Cardiac fibroblast (primary cell): ENCODE data around the gene MAP3K5.

Source experiments
- DNase-seq, 2 donors: peaks; one replicate each; pipeline versions ENCODE4 v3.0.0 to v3.0.0-alpha.2; 2010; ENCODE audit warnings: low read depth in 2 of 2
- H3K4me3 ChIP-seq, 2 donors: replicated peaks in 1 of 2; 1 replicate in 1 of 2; 2 replicates in 1 of 2; pipeline ENCODE4 v1.5.1; 2011; ENCODE audit warnings: low read depth in 2 of 2, low read length in 2 of 2, mild to moderate bottlenecking in 2 of 2, moderate library complexity in 1 of 2
- CTCF ChIP-seq: IDR thresholded peaks from one replicate; pipeline ENCODE4 v1.5.1; 2011; ENCODE audit warnings: low read depth, mild to moderate bottlenecking, low read length, inconsistent platforms

MAP3K5 gene

GRCh38 chr6:136780972-136781371 is 11.3 kb downstream of the MAP3K5 start:
- TF ChIP-seq CTCF, result no peak
- DNase-seq, result no peak
- no peak overlapping the region for H3K4me3 ChIP-seq

- DNase-seq, result no peak
These were observed 12.6 kb downstream of the MAP3K5 start for GRCh38 chr6:136779682-136780081.

GRCh38 chr6:136777651-136778050 is 14.6 kb downstream of the MAP3K5 start:
- no peak for TF ChIP-seq CTCF
- DNase-seq, result no peak
- H3K4me3 ChIP-seq, result no peak overlapping the region

More at GRCh38 chr6:136779682-136780081, 12.6 kb downstream of the MAP3K5 start:
- no peak for TF ChIP-seq CTCF
- no peak overlapping the region for H3K4me3 ChIP-seq

- peak; percentile 22 to 26 for DNase-seq
- no peak overlapping the region for H3K4me3 ChIP-seq
- no peak for TF ChIP-seq CTCF
These were observed 16.7 kb downstream of the MAP3K5 start for GRCh38 chr6:136775548-136775947.

- TF ChIP-seq CTCF, result no peak
- no peak for DNase-seq
These were observed 17.2 kb downstream of the MAP3K5 start for GRCh38 chr6:136775081-136775480.

GRCh38 chr6:136774228-136775041 is 17.8 kb downstream of the MAP3K5 start:
- TF ChIP-seq CTCF, result no peak
- DNase-seq, result peak; percentile 69 to 88
- no peak overlapping the region for H3K4me3 ChIP-seq

More at GRCh38 chr6:136775081-136775480, 17.2 kb downstream of the MAP3K5 start:
- H3K4me3 ChIP-seq, result no peak overlapping the region

GRCh38 chr6:136773473-136773796 is 18.8 kb downstream of the MAP3K5 start:
- no peak overlapping the region for H3K4me3 ChIP-seq
- no peak for DNase-seq
- no peak for TF ChIP-seq CTCF
